GM13976 (cell line): ENCODE measurements around the gene PPM1D.

Source experiments
- DNase-seq: peaks from one replicate; pipeline ENCODE4 v3.0.0; 2012; ENCODE audit warnings: low spot score
- CTCF ChIP-seq: IDR thresholded peaks from 2 replicates; pipeline ENCODE4 v1.5.1; 2012; ENCODE audit warnings: borderline replicate concordance, mild to moderate bottlenecking; ENCODE audit not compliant: insufficient read depth; ENCODE audit errors: extremely low read depth, missing control alignments, control extremely low read depth
- in situ Hi-C: fragments of 300-500 bp; cut with MboI; formaldehyde crosslinking; loops from one replicate; pipeline ENCODE4 v1.12.0; 2022; ENCODE audit warnings: low sequenced_read_pairs, mixed read lengths, inconsistent platforms; ENCODE audit not compliant: unreplicated experiment

PPM1D gene

GRCh38 chr17:60640503-60640902, 40.5 kb downstream of the PPM1D start:
- no peak for DNase-seq
- in situ Hi-C loops: loop anchor here (25.0 kb wide), 1 partner anchor 503 kb away; the partner anchor contains the start of gene CA4
- no peak for TF ChIP-seq CTCF

GRCh38 chr17:60641126-60641525, 41.1 kb downstream of the PPM1D start:
- in situ Hi-C loops: loop anchor here (25.0 kb wide), 1 partner anchor 504 kb away; the partner anchor contains the start of gene CA4
- no peak for TF ChIP-seq CTCF
- DNase-seq: no peak

GRCh38 chr17:60641810-60642220, 41.8 kb downstream of the PPM1D start:
- TF ChIP-seq CTCF: peak; percentile 27
- in situ Hi-C loops: loop anchor here (25.0 kb wide), 1 partner anchor 505 kb away; the partner anchor contains the start of gene CA4
- peak; percentile 57 for DNase-seq

- in situ Hi-C loops: loop anchor here (25.0 kb wide), 1 partner anchor 509 kb away; the partner anchor contains the start of gene CA4
- no peak for TF ChIP-seq CTCF
- DNase-seq: no peak
These were observed 46.0 kb downstream of the PPM1D start for GRCh38 chr17:60645918-60646523.

GRCh38 chr17:60646701-60647100, 46.7 kb downstream of the PPM1D start:
- DNase-seq: no peak
- TF ChIP-seq CTCF: no peak
- in situ Hi-C loops: loop anchor here (25.0 kb wide), 1 partner anchor 509 kb away; the partner anchor contains the start of gene CA4

GRCh38 chr17:60647705-60648104, 47.7 kb downstream of the PPM1D start:
- in situ Hi-C loops: loop anchor here (25.0 kb wide), 1 partner anchor 510 kb away; the partner anchor contains the start of gene CA4
- no peak for TF ChIP-seq CTCF

More at GRCh38 chr17:60647705-60648104, 47.7 kb downstream of the PPM1D start:
- DNase-seq: no peak
